Right ventricle myocardium superior (tissue), 1 donor: ENCODE measurements around the gene GPR156. TPM values are rescaled to one million over a fixed set of nuclear protein-coding genes. Genes with fewer than 3 reads are reported as not detected.
"Not testable (repeated sequence)": the region's sequence is repeated elsewhere in the genome, so short reads cannot be mapped to it uniquely, and the experiment has no call there.

Experiments used
- ATAC-seq: fragments of 200-7000 bp; cut with Tn5 transposase; one replicate; pipeline ENCODE4 v1.9.1; 2020; ENCODE audit warnings: mild to moderate bottlenecking; ENCODE audit not compliant: poor library complexity
- DNase-seq: peaks from one replicate; pipeline ENCODE4 v3.0.0-alpha.2; 2020
- intact Hi-C: fragments of 100-400 bp; cut with DNase I; formaldehyde crosslinking; loops from one replicate; pipeline ENCODE4 v1.11.2; 2022
- total RNA-seq: library from RNA; stranded (reverse); fragmentation: NEBNext Ultra II Directional; extraction: Animal tissue kit (Norgen Biotek cat#: 25700); gene quantifications from one replicate; pipeline ENCODE4 v1.2.1, GENCODE V29; 2021
- donor health status: DM: no; HTN: yes; CAD: no; lungs with severe emphysema.

The GPR156 gene
- total RNA-seq, 1 donor from 2014 or later = 0.35 TPM

DNA sequence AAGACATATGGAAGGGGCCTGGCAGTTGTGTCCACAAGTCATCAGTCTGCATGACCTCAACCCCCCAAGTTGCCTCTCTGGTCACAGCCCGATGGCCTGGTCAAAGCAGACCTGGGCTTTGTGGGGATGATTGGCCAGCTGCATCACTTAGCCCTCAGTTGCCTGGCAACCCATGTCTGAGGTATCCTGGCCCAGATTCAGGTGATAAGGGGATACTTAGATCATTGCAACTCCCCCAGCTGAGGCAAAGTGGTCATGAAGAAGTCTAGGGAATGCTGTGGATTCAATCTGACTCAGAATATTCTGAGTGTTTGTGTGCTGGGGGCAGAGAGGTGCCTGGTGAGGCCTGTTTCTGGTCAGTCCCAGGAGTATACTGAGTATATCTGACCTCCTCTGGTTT lies 5.0 kb downstream of the GPR156 start:
- DNase-seq = no peak

GRCh38 chr3:120276767-120277166 lies 8.3 kb downstream of the GPR156 start:
- no peak for ATAC-seq
- no peak for DNase-seq
- intact Hi-C loops = no loop called here

More for the DNA sequence above, 5.0 kb downstream of the GPR156 start:
- no peak for ATAC-seq
- intact Hi-C loops = no loop called here

GRCh38 chr3:120275618-120276017 lies 9.4 kb downstream of the GPR156 start:
- intact Hi-C loops = no loop called here
- no peak for ATAC-seq
- DNase-seq = no peak

DNA sequence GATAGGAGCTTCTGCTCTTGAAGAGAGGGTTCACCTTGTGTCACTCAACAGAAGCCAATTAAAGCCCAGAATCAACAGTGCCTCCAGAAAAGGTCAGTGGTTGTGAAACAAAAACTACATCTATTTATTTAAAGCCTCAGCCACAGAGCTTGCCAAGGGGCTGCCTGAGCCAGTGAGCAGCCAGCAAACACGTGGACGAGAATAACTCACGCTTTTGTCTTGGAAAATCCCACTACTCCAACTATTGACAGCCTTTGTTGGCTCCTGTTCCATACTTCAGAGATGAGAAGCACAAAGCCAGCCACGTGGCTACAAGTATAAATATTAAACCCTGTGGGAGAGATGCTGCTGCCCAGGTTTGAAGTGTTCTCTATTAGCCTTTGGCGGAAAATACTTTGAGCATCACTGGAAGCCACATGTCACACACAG lies 10.3 kb downstream of the GPR156 start:
- intact Hi-C loops = no loop called here
- DNase-seq (peak; percentile 58), ATAC-seq (peak; percentile 91)

GRCh38 chr3:120272286-120272685 lies 12.7 kb downstream of the GPR156 start:
- intact Hi-C loops = no loop called here
- ATAC-seq = no peak

GRCh38 chr3:120265989-120266388 lies 19.0 kb downstream of the GPR156 start:
- intact Hi-C loops = no loop called here
- ATAC-seq = peak; percentile 67

More at GRCh38 chr3:120272286-120272685, 12.7 kb downstream of the GPR156 start:
- no peak for DNase-seq

GRCh38 chr3:120264963-120265362 lies 20.1 kb downstream of the GPR156 start:
- DNase-seq (no peak), ATAC-seq (no peak)
- intact Hi-C loops = no loop called here

More at GRCh38 chr3:120265989-120266388, 19.0 kb downstream of the GPR156 start:
- no peak for DNase-seq

DNA sequence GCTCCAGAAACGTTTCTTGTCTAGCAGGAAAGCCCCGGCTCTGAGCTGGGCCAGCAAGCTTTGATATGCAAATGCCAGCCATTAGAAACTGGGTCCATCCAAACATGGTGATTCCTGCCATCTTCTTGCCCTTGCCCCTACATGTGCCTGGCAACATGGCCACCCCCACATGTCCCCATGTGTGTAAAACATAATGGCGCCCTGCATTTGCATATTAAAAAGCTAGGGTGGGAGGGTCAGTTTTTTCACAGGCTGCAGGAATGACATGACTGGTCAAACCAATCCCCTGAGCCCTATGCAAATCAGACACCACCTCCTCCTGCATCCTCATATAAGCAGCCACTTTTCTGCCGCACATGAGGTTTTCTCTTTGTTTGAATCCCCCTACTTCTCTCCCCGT lies 21.2 kb downstream of the GPR156 start:
- intact Hi-C loops = no loop called here
- ATAC-seq (no peak), DNase-seq (no peak)

DNA sequence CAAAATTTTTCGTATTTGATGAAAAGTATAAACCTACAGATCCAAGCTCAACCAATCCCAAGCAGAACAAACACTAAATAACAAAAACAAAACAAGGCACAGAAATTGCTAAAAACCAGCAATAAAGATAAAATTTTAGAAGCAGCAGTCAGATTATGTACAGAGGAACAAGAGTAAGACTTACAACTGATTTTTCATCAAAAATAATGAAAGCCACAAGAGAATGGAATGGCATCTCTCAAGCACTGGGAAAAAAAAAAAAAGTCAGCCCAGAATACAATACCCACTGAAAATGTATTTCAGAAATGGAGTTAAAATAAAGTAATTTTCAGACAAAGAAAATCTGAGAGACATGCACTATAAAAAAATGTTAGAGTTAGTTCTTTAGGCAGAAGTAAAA lies 27.0 kb downstream of the GPR156 start:
- ATAC-seq (no peak), DNase-seq (no peak)
- intact Hi-C loops = no loop called here

DNA sequence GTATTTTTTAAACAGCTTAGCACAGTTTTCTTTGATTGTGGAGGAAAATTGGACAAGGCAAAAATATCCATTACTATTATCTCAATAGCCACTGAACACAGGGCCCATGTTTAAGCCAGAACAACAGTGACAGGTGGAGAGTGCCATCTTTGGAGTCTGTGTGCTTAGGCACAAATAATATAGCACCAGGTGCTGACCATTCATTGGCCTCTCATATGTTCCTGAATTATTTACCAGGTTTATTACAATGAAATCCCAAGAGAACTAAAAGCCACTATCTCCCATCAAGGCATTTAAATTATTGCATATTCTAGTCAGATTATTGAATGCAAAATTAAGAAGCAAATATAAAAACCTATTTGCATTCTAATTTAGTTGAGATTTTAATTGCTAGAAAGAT lies 39.6 kb downstream of the GPR156 start:
- no peak for ATAC-seq
- intact Hi-C loops = loop anchor here (5.0 kb wide), 1 partner anchor 102 kb away; the partner anchor contains the start of gene LRRC58
- DNase-seq = no peak

DNA sequence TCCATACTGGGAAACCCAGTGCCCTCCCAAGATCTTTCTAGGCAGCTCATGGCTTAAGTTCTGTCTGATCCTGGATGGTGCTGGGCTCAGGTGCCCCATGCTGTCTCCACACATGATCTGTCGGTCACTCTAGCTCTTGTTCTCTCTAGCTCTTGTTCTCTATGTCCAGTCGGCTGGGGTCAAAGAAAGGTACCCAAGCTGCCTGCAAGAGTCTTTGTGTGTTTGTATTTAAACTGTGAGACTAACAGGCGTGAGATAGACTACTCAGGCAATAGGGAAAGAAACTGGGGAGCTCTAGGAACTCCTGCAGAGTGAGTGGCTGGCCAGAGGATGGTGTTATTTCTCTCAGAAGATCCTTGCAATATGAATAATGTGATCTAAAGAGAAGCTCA lies 40.2 kb downstream of the GPR156 start:
- peak; percentile 23 for ATAC-seq
- DNase-seq = no peak
- intact Hi-C loops = loop anchor here (5.0 kb wide), 4 partner anchors 102 to 547 kb away; partner anchors contain the start of gene LRRC58

DNA sequence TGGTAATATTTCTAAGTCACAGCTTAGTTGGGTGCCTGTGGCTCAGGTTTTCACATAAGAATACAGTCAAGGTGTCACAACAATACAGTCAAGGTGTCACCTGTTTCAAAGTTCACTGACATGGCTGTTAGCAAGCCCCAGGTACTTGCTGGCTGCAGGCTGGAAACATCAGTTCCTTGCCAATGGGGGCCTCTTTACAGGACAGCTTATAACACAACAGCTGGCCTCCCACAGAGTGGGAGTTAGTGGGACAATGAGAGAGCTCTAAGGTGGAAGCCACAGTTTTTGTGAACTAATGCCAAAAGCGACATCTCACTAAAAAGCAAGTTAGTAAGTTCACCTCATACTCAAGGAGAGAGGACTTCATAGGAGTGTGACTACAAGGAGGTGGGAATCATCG lies 45.4 kb downstream of the GPR156 start:
- ATAC-seq = no peak
- intact Hi-C loops = loop anchor here (5.0 kb wide), 3 partner anchors 178 to 553 kb away; no protein-coding TSS in a partner anchor
- DNase-seq = no peak

- no peak for DNase-seq
- intact Hi-C loops = no loop called here
- no peak for ATAC-seq
Observed at GRCh38 chr3:120227710-120228347, 57.2 kb downstream of the GPR156 start.

- intact Hi-C loops = no loop called here
- DNase-seq = no peak
- no peak for ATAC-seq
Observed at GRCh38 chr3:120224237-120224636, 60.8 kb downstream of the GPR156 start.

DNA sequence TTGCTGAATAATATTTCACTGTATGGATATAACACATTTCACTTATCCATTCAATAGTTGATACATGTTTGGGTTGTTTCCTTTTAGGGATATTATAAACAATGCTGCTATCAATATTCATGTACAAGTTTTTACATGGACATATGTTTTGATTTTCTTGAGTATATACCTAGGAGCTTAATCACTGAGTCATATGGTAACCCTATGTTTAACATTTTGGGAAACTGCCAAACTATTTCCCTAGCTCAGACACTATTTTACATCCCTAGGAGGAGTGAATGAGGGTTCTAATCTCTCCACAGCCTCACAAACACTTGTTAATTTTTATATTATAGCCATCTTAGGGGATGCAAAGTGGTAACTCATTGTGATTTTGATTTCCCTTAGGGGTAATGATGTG lies 66.0 kb downstream of the GPR156 start:
- intact Hi-C loops = no loop called here
- DNase-seq (no peak), ATAC-seq (no peak)

DNA sequence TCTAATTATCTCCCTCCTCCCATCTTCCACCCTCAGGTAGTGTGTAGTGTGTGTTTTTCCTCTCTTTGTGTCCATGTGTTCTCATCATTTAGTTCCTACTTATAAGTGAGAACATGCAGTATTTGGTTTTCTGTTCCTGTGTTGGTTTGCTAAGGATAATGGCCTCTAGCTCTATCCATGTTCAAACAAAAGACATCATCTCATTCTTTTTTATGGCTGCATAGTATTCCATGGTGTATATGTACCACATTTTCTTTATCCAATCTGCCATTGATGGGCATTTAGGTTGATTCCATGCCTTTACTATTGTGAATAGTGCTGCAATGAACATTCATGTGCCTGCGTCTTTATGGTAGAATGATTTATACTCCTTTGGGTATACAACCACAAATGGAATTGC lies 68.4 kb downstream of the GPR156 start:
- intact Hi-C loops, DNase-seq, ATAC-seq: not testable (repeated sequence)

DNA sequence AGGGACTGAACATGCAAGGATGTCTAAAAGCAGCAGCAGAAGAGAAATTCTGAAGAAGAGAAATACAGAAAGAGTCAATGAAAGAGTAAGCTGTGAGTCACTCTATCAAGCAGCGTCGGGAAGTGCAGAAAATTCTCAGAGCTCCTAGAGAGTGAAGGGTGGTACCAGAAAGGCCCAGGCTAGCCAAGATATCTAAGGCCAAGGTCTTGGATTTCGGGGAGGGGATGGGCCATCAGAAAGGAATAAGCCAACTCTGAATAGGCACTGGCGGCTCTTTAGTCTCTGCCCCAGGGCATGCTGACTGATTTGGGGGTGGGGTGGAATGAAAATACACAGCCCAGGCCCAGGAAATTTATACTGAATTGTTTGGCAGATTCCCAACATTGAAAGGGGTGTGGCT lies 70.8 kb downstream of the GPR156 start:
- intact Hi-C loops = no loop called here
- ATAC-seq = no peak
- DNase-seq = no peak

GRCh38 chr3:120212505-120212904 lies 72.5 kb downstream of the GPR156 start:
- intact Hi-C loops = no loop called here
- ATAC-seq (no peak), DNase-seq (no peak)

- DNase-seq (no peak), ATAC-seq (no peak)
- intact Hi-C loops = no loop called here
Observed at GRCh38 chr3:120209425-120209824, 75.6 kb downstream of the GPR156 start.

GRCh38 chr3:120204338-120204737 lies 80.7 kb downstream of the GPR156 start:
- intact Hi-C loops = no loop called here
- ATAC-seq (no peak), DNase-seq (no peak)

GRCh38 chr3:120203621-120204020 lies 81.4 kb downstream of the GPR156 start:
- ATAC-seq (peak; percentile 11), DNase-seq (no peak)
- intact Hi-C loops = no loop called here
